HEK293 (cell line): ENCODE data around the gene DNMT1.

Experiments used
- FEZF1 ChIP-seq: fragments of 450-650 bp; formaldehyde crosslinking; IDR thresholded peaks from 2 replicates; pipeline ENCODE4 v1.5.1; 2016; ENCODE audit warnings: missing biosample characterization, missing genetic modification characterization
- GLI2 ChIP-seq: fragments of 450-650 bp; formaldehyde crosslinking; IDR thresholded peaks from 2 replicates; pipeline ENCODE4; 2017; ENCODE audit warnings: missing biosample characterization, missing genetic modification characterization, low read depth, borderline replicate concordance
- GLI4 ChIP-seq: fragments of 450-650 bp; formaldehyde crosslinking; IDR thresholded peaks from 2 replicates; pipeline ENCODE4 v1.5.1; 2016; ENCODE audit warnings: missing biosample characterization, missing genetic modification characterization
- MYNN ChIP-seq: fragments of 450-650 bp; formaldehyde crosslinking; IDR thresholded peaks from 2 replicates; pipeline ENCODE4 v1.5.1; 2016; ENCODE audit warnings: missing biosample characterization, missing genetic modification characterization, borderline replicate concordance
- PATZ1 ChIP-seq: fragments of 450-650 bp; formaldehyde crosslinking; IDR thresholded peaks from 2 replicates; pipeline ENCODE4 v1.5.1; 2016; ENCODE audit warnings: missing biosample characterization, missing genetic modification characterization
- PRDM6 ChIP-seq: fragments of 450-650 bp; formaldehyde crosslinking; IDR thresholded peaks from 2 replicates; pipeline ENCODE4 v1.5.1; 2017; ENCODE audit warnings: missing biosample characterization, missing genetic modification characterization
- SETDB1 ChIP-seq: IDR thresholded peaks from one replicate; pipeline ENCODE4 v1.6.1; 2017; ENCODE audit warnings: mild to moderate bottlenecking, low read length, moderate library complexity, mixed read lengths; ENCODE audit not compliant: insufficient read length
- YY1 ChIP-seq: fragments of 450-650 bp; formaldehyde crosslinking; IDR thresholded peaks from 2 replicates; pipeline ENCODE4 v1.5.1; 2018; ENCODE audit warnings: missing biosample characterization, missing genetic modification characterization
- ZBTB10 ChIP-seq: fragments of 450-650 bp; formaldehyde crosslinking; IDR thresholded peaks from 2 replicates; pipeline ENCODE4 v1.5.1; 2016; ENCODE audit warnings: missing biosample characterization, missing genetic modification characterization
- ZBTB7A ChIP-seq: fragments of 450-650 bp; formaldehyde crosslinking; IDR thresholded peaks from 2 replicates; pipeline ENCODE4 v1.5.1; 2016; ENCODE audit warnings: low read depth, missing biosample characterization, missing genetic modification characterization
- ZNF138 ChIP-seq: fragments of 450-650 bp; formaldehyde crosslinking; IDR thresholded peaks from 2 replicates; pipeline ENCODE4 v1.5.1; 2016; ENCODE audit warnings: missing biosample characterization, missing genetic modification characterization, borderline replicate concordance
- ZNF140 ChIP-seq: fragments of 450-650 bp; formaldehyde crosslinking; IDR thresholded peaks from 2 replicates; pipeline ENCODE4 v1.5.1; 2016; ENCODE audit warnings: missing biosample characterization, missing genetic modification characterization
- ZNF155 ChIP-seq: fragments of 450-650 bp; formaldehyde crosslinking; IDR thresholded peaks from 2 replicates; pipeline ENCODE4 v1.5.1; 2016; ENCODE audit warnings: missing biosample characterization, missing genetic modification characterization
- ZNF157 ChIP-seq: fragments of 450-650 bp; formaldehyde crosslinking; IDR thresholded peaks from 2 replicates; pipeline ENCODE4 v1.5.1; 2016; ENCODE audit warnings: missing biosample characterization, missing genetic modification characterization
- ZNF16 ChIP-seq: fragments of 450-650 bp; formaldehyde crosslinking; IDR thresholded peaks from 2 replicates; pipeline ENCODE4 v1.5.1; 2016; ENCODE audit warnings: low read depth, missing biosample characterization, missing genetic modification characterization
- ZNF211 ChIP-seq: fragments of 450-650 bp; formaldehyde crosslinking; IDR thresholded peaks from 2 replicates; pipeline ENCODE4 v1.5.1; 2016; ENCODE audit warnings: low read depth, missing biosample characterization, missing genetic modification characterization
- ZNF23 ChIP-seq: fragments of 450-650 bp; formaldehyde crosslinking; IDR thresholded peaks from 2 replicates; pipeline ENCODE4 v1.5.1; 2016; ENCODE audit warnings: missing biosample characterization, missing genetic modification characterization, borderline replicate concordance
- ZNF26 ChIP-seq: fragments of 450-650 bp; formaldehyde crosslinking; IDR thresholded peaks from 2 replicates; pipeline ENCODE4 v1.5.1; 2016; ENCODE audit warnings: missing biosample characterization, missing genetic modification characterization
- ZNF302 ChIP-seq: fragments of 450-650 bp; formaldehyde crosslinking; IDR thresholded peaks from 2 replicates; pipeline ENCODE4 v1.5.1; 2016; ENCODE audit warnings: missing biosample characterization, missing genetic modification characterization, low read depth
- ZNF335 ChIP-seq: fragments of 450-650 bp; formaldehyde crosslinking; conservative IDR thresholded peaks from 2 replicates; pipeline ENCODE4 v1.5.1; 2016; ENCODE audit warnings: missing biosample characterization, missing genetic modification characterization
- ZNF366 ChIP-seq: fragments of 450-650 bp; formaldehyde crosslinking; conservative IDR thresholded peaks from 2 replicates; pipeline ENCODE4 v1.5.1; 2016; ENCODE audit warnings: missing biosample characterization, missing genetic modification characterization
- ZNF394 ChIP-seq: fragments of 450-650 bp; formaldehyde crosslinking; IDR thresholded peaks from 2 replicates; pipeline ENCODE4 v1.5.1; 2016; ENCODE audit warnings: missing biosample characterization, missing genetic modification characterization, mild to moderate bottlenecking, moderate library complexity, borderline replicate concordance
- ZNF473 ChIP-seq: fragments of 450-650 bp; formaldehyde crosslinking; IDR thresholded peaks from 2 replicates; pipeline ENCODE4 v1.5.1; 2017; ENCODE audit warnings: missing biosample characterization, missing genetic modification characterization
- ZNF48 ChIP-seq: fragments of 450-650 bp; formaldehyde crosslinking; IDR thresholded peaks from 2 replicates; pipeline ENCODE4 v1.5.1; 2016; ENCODE audit warnings: missing biosample characterization, missing genetic modification characterization
- ZNF558 ChIP-seq: fragments of 450-650 bp; formaldehyde crosslinking; IDR thresholded peaks from 2 replicates; pipeline ENCODE4 v1.5.1; 2016; ENCODE audit warnings: missing biosample characterization, missing genetic modification characterization
- ZNF596 ChIP-seq: fragments of 450-650 bp; IDR thresholded peaks from 2 replicates; pipeline ENCODE4 v1.5.0; 2018; ENCODE audit warnings: missing biosample characterization, mild to moderate bottlenecking, missing genetic modification characterization, moderate library complexity
- ZNF600 ChIP-seq: fragments of 450-650 bp; formaldehyde crosslinking; IDR thresholded peaks from 2 replicates; pipeline ENCODE4 v1.5.1; 2016; ENCODE audit warnings: missing biosample characterization, missing genetic modification characterization
- ZNF660 ChIP-seq: fragments of 450-650 bp; IDR thresholded peaks from 2 replicates; pipeline ENCODE4 v1.5.1; 2018; ENCODE audit warnings: missing biosample characterization, mild to moderate bottlenecking, missing genetic modification characterization
- ZNF677 ChIP-seq: fragments of 450-650 bp; IDR thresholded peaks from 2 replicates; pipeline ENCODE4 v1.5.0; 2018; ENCODE audit warnings: missing biosample characterization, mild to moderate bottlenecking, missing genetic modification characterization, moderate library complexity
- ZNF76 ChIP-seq: fragments of 450-650 bp; formaldehyde crosslinking; IDR thresholded peaks from 2 replicates; pipeline ENCODE4; 2016; ENCODE audit warnings: low read depth, missing biosample characterization, missing genetic modification characterization, borderline replicate concordance
- ZNF792 ChIP-seq: fragments of 450-650 bp; formaldehyde crosslinking; IDR thresholded peaks from 2 replicates; pipeline ENCODE4 v1.5.1; 2016; ENCODE audit warnings: missing biosample characterization, missing genetic modification characterization
- ZNF830 ChIP-seq: fragments of 450-650 bp; IDR thresholded peaks from 2 replicates; pipeline ENCODE4 v1.5.0; 2018; ENCODE audit warnings: missing biosample characterization, missing genetic modification characterization, low read depth, mild to moderate bottlenecking, moderate library complexity
- ZSCAN30 ChIP-seq: fragments of 450-650 bp; IDR thresholded peaks from 2 replicates; pipeline ENCODE4 v1.5.1; 2018; ENCODE audit warnings: missing biosample characterization, mild to moderate bottlenecking, missing genetic modification characterization, moderate library complexity

DNMT1 gene

GRCh38 chr19:10230861-10231611, 36.3 kb upstream of the DNMT1 start, which contains the start of gene S1PR2 (continued):
- TF ChIP-seq PRDM6: no peak
- 0 out of 2 replicates have a peak, but pooled peaks have one; percentile 41 for TF ChIP-seq ZNF596 (tag by site-specific recombination)
- no peak for TF ChIP-seq ZNF23 (tag by site-specific recombination)
- peak; percentile 65; the same call in 1 of the 2 replicates for TF ChIP-seq ZNF660
- no peak for TF ChIP-seq ZNF76
- TF ChIP-seq GLI2 (tag by site-specific recombination): no peak
- no peak for TF ChIP-seq YY1 (tag by site-specific recombination)
- no peak for TF ChIP-seq ZNF157
- no peak for TF ChIP-seq ZNF48 (tag by site-specific recombination)
- peak; percentile 52; the same call in 1 of the 2 replicates for TF ChIP-seq ZSCAN30 (tag by site-specific recombination)
- TF ChIP-seq ZNF394: no peak
- TF ChIP-seq ZNF16 (tag by site-specific recombination): no peak
- TF ChIP-seq MYNN: no peak
- no peak for TF ChIP-seq ZNF138 (tag by site-specific recombination)
- TF ChIP-seq GLI4 (tag by site-specific recombination): no peak
- TF ChIP-seq ZNF792 (tag by site-specific recombination): no peak
- no peak for TF ChIP-seq ZNF600 (tag by site-specific recombination)
- peak; percentile 68; the same call in 1 of the 2 replicates for TF ChIP-seq ZBTB10 (tag by site-specific recombination)
- no peak for TF ChIP-seq ZNF140
- peak; percentile 88 for TF ChIP-seq ZNF335 (tag by site-specific recombination)
- no peak for TF ChIP-seq ZNF473
- no peak for TF ChIP-seq ZNF155 (tag by site-specific recombination)
- no peak for TF ChIP-seq SETDB1
- no peak for TF ChIP-seq ZNF26 (tag by site-specific recombination)
- no peak for TF ChIP-seq ZNF830
- TF ChIP-seq ZNF211 (tag by site-specific recombination): no peak
- no peak for TF ChIP-seq ZBTB7A (tag by site-specific recombination)
- TF ChIP-seq PATZ1 (tag by site-specific recombination): peak; percentile 85
- TF ChIP-seq FEZF1 (tag by site-specific recombination): no peak
- TF ChIP-seq ZNF302 (tag by site-specific recombination): no peak
- TF ChIP-seq ZNF558 (tag by site-specific recombination): no peak
- TF ChIP-seq ZNF677: no peak
- no peak for TF ChIP-seq ZNF366 (tag by site-specific recombination)
